H1 (cell line): ENCODE measurements around the gene SLC32A1. TPM values are rescaled to one million over a fixed set of nuclear protein-coding genes. Genes with fewer than 3 reads are reported as not detected.

ENCODE experiments used
- CTCF ChIA-PET: fragments of 300-600 bp; sonication (Branson Sonifier 250); formaldehyde crosslinking; loops from one replicate; lab custom pipeline; 2021; ENCODE audit not compliant: partially characterized antibody; lab: Charles Lee
- POLR2A ChIA-PET: fragments of 300-600 bp; sonication (Branson Sonifier 250); formaldehyde crosslinking; loops from one replicate; lab custom pipeline; 2021; ENCODE audit warnings: inconsistent platforms; ENCODE audit not compliant: partially characterized antibody; lab: Charles Lee
- DNase-seq, 2 experiments: peaks; one replicate each; pipeline versions ENCODE4 v3.0.0 to v3.0.0-alpha.2; 2010 to 2022; ENCODE audit warnings: low spot score in 2 of 2, low read depth in 1 of 2, mixed read lengths in 1 of 2
- FAIRE-seq: peaks from 2 replicates; lab custom pipeline; 2011; peaks lifted over from hg19 to GRCh38; lab: Jason Lieb, UNC
- H2AFZ ChIP-seq: 2 replicates; pipeline ENCODE4 v1.8.1; 2012; ENCODE audit warnings: low read length, inconsistent platforms
- H2AK5ac ChIP-seq: 2 replicates; pipeline ENCODE4 v1.6.1; 2013; ENCODE audit warnings: low read depth, low read length
- H2BK120ac ChIP-seq: replicated peaks from 2 replicates; pipeline ENCODE3; 2013; ENCODE audit warnings: low read depth, low read length, inconsistent platforms
- H2BK12ac ChIP-seq: 2 replicates; pipeline ENCODE4 v1.6.1; 2013; ENCODE audit warnings: low read depth, low read length
- H2BK15ac ChIP-seq: 2 replicates; pipeline ENCODE4 v1.6.1; 2013; ENCODE audit warnings: low read length
- H2BK20ac ChIP-seq: 2 replicates; pipeline ENCODE4 v1.6.1; 2013; ENCODE audit warnings: low read length
- H2BK5ac ChIP-seq: 2 replicates; pipeline ENCODE4 v1.6.1; 2013; ENCODE audit warnings: low read depth, low read length
- H3K14ac ChIP-seq: 2 replicates; pipeline ENCODE4 v1.6.1; 2013; ENCODE audit warnings: inconsistent platforms; ENCODE audit not compliant: insufficient read length
- H3K18ac ChIP-seq: 2 replicates; pipeline ENCODE4 v1.6.1; 2013; ENCODE audit warnings: low read length; ENCODE audit errors: extremely low read depth
- H3K23ac ChIP-seq: 2 replicates; pipeline ENCODE4 v1.6.1; 2013; ENCODE audit warnings: inconsistent platforms; ENCODE audit not compliant: insufficient read length
- H3K23me2 ChIP-seq: 2 replicates; pipeline ENCODE4 v1.6.1; 2013; ENCODE audit warnings: low read depth, low read length
- H3K27ac ChIP-seq: 2 replicates; pipeline ENCODE4 v1.6.1; 2011; ENCODE audit warnings: low read depth, low read length, inconsistent platforms
- H3K27me3 ChIP-seq, 4 experiments: replicated peaks in 1 of 4; 1 replicate in 1 of 4; 2 replicates in 3 of 4; pipeline versions ENCODE4 v1.6.1 to v1.8.1; 2011 to 2013; ENCODE audit warnings: low read length in 3 of 4, mild to moderate bottlenecking in 3 of 4, inconsistent platforms in 2 of 4, mixed read lengths in 2 of 4, moderate library complexity in 1 of 4; ENCODE audit not compliant: control insufficient read depth in 3 of 4, insufficient read depth in 3 of 4; ENCODE audit errors: extremely low read depth in 1 of 4
- H3K36me3 ChIP-seq, 4 experiments: 2 replicates each; pipeline versions ENCODE4 v1.6.1 to v1.8.1; 2011 to 2013; ENCODE audit warnings: mild to moderate bottlenecking in 4 of 4, low read length in 3 of 4, moderate library complexity in 2 of 4, control low read depth in 1 of 4, inconsistent platforms in 1 of 4; ENCODE audit not compliant: insufficient read depth in 4 of 4, control insufficient read depth in 2 of 4
- H3K4ac ChIP-seq: replicated peaks from 2 replicates; pipeline ENCODE3; 2013; ENCODE audit warnings: low read length, low read depth, mixed read lengths, inconsistent platforms; ENCODE audit not compliant: insufficient read length
- H3K4me1 ChIP-seq, 4 experiments: replicated peaks in 1 of 4; 1 replicate in 1 of 4; 2 replicates in 3 of 4; pipeline versions ENCODE4 v1.6.1 to v1.8.1; 2011 to 2013; ENCODE audit warnings: low read length in 3 of 4, inconsistent platforms in 2 of 4, mixed read lengths in 1 of 4; ENCODE audit not compliant: insufficient read depth in 4 of 4, control insufficient read depth in 3 of 4
- H3K4me2 ChIP-seq, 2 experiments: 2 replicates each; pipeline versions ENCODE4 v1.6.1 to v1.8.1; 2011 to 2013; ENCODE audit warnings: low read depth in 2 of 2, low read length in 2 of 2, control low read depth in 1 of 2, inconsistent platforms in 1 of 2, mild to moderate bottlenecking in 1 of 2; ENCODE audit not compliant: insufficient read depth in 1 of 2
- H3K4me3 ChIP-seq, 4 experiments: fragments of 200-600, 300-600 bp in 1 of 4; sonication (generic), shearing (Covaris generic), sonication (Bioruptor Twin) in 1 of 4; 2 replicates each; pipeline versions ENCODE4 v1.5.1 to v1.8.1; 2011 to 2016; ENCODE audit warnings: low read length in 4 of 4, low read depth in 3 of 4, control low read depth in 2 of 4, inconsistent platforms in 2 of 4, mild to moderate bottlenecking in 2 of 4, mixed read lengths in 1 of 4, moderate library complexity in 1 of 4; ENCODE audit not compliant: insufficient read depth in 2 of 4; ENCODE audit errors: extremely low read depth in 1 of 4
- H3K56ac ChIP-seq: replicated peaks from 2 replicates; pipeline ENCODE3; 2013; ENCODE audit warnings: low read depth, mild to moderate bottlenecking, mixed read lengths, low read length, inconsistent platforms; ENCODE audit not compliant: insufficient read length
- H3K79me1 ChIP-seq: 2 replicates; pipeline ENCODE4 v1.6.1; 2013; ENCODE audit warnings: low read depth, low read length, control low read depth
- H3K79me2 ChIP-seq, 2 experiments: 2 replicates each; pipeline versions ENCODE4 v1.6.1 to v1.8.1; 2012 to 2013; ENCODE audit warnings: low read length in 2 of 2, mild to moderate bottlenecking in 2 of 2, inconsistent platforms in 1 of 2; ENCODE audit not compliant: insufficient read depth in 2 of 2, control insufficient read depth in 1 of 2
- H3K9ac ChIP-seq, 4 experiments: replicated peaks in 1 of 4; 1 replicate in 1 of 4; 2 replicates in 3 of 4; pipeline versions ENCODE4 v1.6.1 to v1.8.1; 2011 to 2013; ENCODE audit warnings: low read depth in 3 of 4, low read length in 3 of 4, control low read depth in 2 of 4, mild to moderate bottlenecking in 2 of 4, moderate library complexity in 2 of 4, inconsistent platforms in 1 of 4; ENCODE audit errors: extremely low read depth in 1 of 4
- H3K9me3 ChIP-seq, 2 experiments: 2 replicates each; pipeline versions ENCODE4 v1.6.1 to v1.8.1; 2012 to 2013; ENCODE audit warnings: mild to moderate bottlenecking in 2 of 2, moderate library complexity in 2 of 2, control low read depth in 1 of 2, inconsistent platforms in 1 of 2, low read depth in 1 of 2, low read length in 1 of 2, mixed read lengths in 1 of 2; ENCODE audit not compliant: insufficient read depth in 2 of 2
- H4K20me1 ChIP-seq, 2 experiments: replicated peaks in 1 of 2; 2 replicates each; pipeline versions ENCODE3 to v1.8.1; 2011 to 2013; ENCODE audit warnings: inconsistent platforms in 2 of 2, low read length in 2 of 2, mild to moderate bottlenecking in 1 of 2; ENCODE audit not compliant: insufficient read depth in 2 of 2, control insufficient read depth in 1 of 2
- H4K5ac ChIP-seq: 2 replicates; pipeline ENCODE4 v1.6.1; 2013; ENCODE audit warnings: low read length, low read depth, mixed read lengths, inconsistent platforms; ENCODE audit not compliant: insufficient read length
- H4K8ac ChIP-seq: 2 replicates; pipeline ENCODE4 v1.8.0; 2013; ENCODE audit warnings: mild to moderate bottlenecking, moderate library complexity, low read length, inconsistent platforms; ENCODE audit not compliant: insufficient read depth; ENCODE audit errors: extremely low read depth
- H4K91ac ChIP-seq: replicated peaks from 2 replicates; pipeline ENCODE3; 2013; ENCODE audit warnings: low read length, mixed read lengths, inconsistent platforms; ENCODE audit not compliant: insufficient read length
- EGR1 ChIP-seq: IDR thresholded peaks from 2 replicates; pipeline ENCODE4 v1.6.1; 2011; ENCODE audit warnings: low read depth, low read length, borderline replicate concordance
- GABPA ChIP-seq: IDR thresholded peaks from 2 replicates; pipeline ENCODE4 v1.6.1; 2011; ENCODE audit warnings: mild to moderate bottlenecking, low read length, moderate library complexity, borderline replicate concordance; ENCODE audit not compliant: insufficient read depth
- KDM5A ChIP-seq: fragments of 200-600 bp; IDR thresholded peaks from 2 replicates; pipeline ENCODE4 v1.7.1; 2012; ENCODE audit warnings: mild to moderate bottlenecking, low read length, inconsistent platforms, mixed read lengths
- RAD21 ChIP-seq, 2 experiments: IDR thresholded peaks in 1 of 2; conservative IDR thresholded peaks in 1 of 2; 2 replicates each; pipeline ENCODE4 v1.6.1; 2011; ENCODE audit warnings: low read depth in 2 of 2, low read length in 2 of 2, improper control_type of control experiment in 1 of 2, inconsistent platforms in 1 of 2, mild to moderate bottlenecking in 1 of 2, moderate library complexity in 1 of 2
- RBBP5 ChIP-seq: IDR thresholded peaks from 2 replicates; pipeline ENCODE4 v1.7.1; 2012; ENCODE audit warnings: low read depth, mild to moderate bottlenecking, inconsistent platforms, low read length, moderate library complexity, borderline replicate concordance
- RXRA ChIP-seq: IDR thresholded peaks from 2 replicates; pipeline ENCODE4 v1.6.1; 2011; ENCODE audit warnings: low read depth, mild to moderate bottlenecking, low read length, moderate library complexity; ENCODE audit not compliant: insufficient read depth
- SAP30 ChIP-seq: fragments of 300-600 bp; sonication (generic); IDR thresholded peaks from 2 replicates; pipeline ENCODE4 v1.7.1; 2012; ENCODE audit warnings: low read length, moderate library complexity, mild to moderate bottlenecking, inconsistent platforms; ENCODE audit not compliant: insufficient read depth, insufficient replicate concordance
- SIRT6 ChIP-seq: IDR thresholded peaks from one replicate; pipeline ENCODE4 v1.7.1; 2012; ENCODE audit warnings: low read length, inconsistent platforms
- WGBS, 2 experiments: shearing (Covaris generic) in 1 of 2; methylation state at CpG; one replicate each; pipeline versions ENCODE4 v1.1.6 to v1.1.7; 2013 to 2015; ENCODE audit warnings: low lambda C conversion rate in 2 of 2, mixed read lengths in 2 of 2, inconsistent platforms in 1 of 2, low coverage in 1 of 2, missing lambda C conversion rate in 1 of 2; ENCODE audit not compliant: insufficient replicate concordance in 2 of 2, insufficient coverage in 1 of 2, insufficient read length in 1 of 2; ENCODE audit errors: extremely low coverage in 1 of 2, missing lambda C conversion rate in 1 of 2; 5-methylcytosine and 5-hydroxymethylcytosine counted together
- polyA plus RNA-seq, 7 experiments: library from polyadenylated mRNA; depleted of rRNA in 3 of 7; stranded (reverse) in 5 of 7; unstranded in 2 of 7; fragments of >200 nt in 5 of 7; fragments of 200-250 nt in 2 of 7; gene quantifications; 1 replicate in 5 of 7; 2 replicates in 1 of 7; 4 replicates in 1 of 7; pipeline versions ENCODE4 v1.2.1 to v1.2.3, GENCODE V29; 2011 to 2013; ENCODE audit warnings: missing spikeins in 2 of 7, mixed read lengths in 2 of 7
- total RNA-seq: library from RNA; stranded (reverse); fragmentation: NEBNext Ultra II Directional; extraction: Animal tissue kit (Norgen Biotek cat#: 25700); gene quantifications from 2 replicates; pipeline ENCODE4 v1.2.1, GENCODE V29; 2021

The SLC32A1 gene
- total and polyA plus RNA-seq, 2 of the 8 experiments (the other 6 are each of a cell fraction or from before 2014, with no cell fraction given) = 0.09 to 0.15 TPM

DNA sequence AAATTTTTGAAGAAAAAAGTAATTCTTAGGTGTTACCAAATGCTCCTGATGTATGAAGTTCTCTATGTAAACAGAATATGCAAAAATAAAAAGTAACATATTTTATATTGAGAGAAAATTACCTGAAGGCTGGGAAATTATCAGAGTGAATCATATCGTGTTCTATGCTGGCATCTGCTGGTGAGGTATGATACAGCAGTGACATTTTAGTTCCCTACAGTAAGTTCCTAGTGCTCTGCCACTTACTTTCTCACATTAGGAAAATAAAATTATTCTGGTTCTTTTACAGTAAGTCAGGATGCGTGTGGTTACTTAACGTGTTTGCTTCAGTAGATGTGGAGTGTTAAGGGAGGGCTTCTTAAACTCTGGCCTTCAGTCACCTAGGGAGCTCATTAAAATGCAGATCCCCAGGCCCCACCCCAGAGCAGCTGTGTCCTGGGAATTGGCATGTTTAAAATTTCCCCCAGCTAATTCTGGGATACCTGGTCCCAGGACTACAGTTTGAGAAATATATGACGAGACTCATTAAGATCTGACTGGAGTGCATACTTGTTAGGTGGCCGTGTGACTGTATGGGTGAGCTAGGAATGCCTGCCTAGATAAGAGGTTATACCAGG is 27.2 kb downstream of the SLC32A1 start:
- no peak overlapping the region for H2BK120ac ChIP-seq
- ChIA-PET CTCF (interaction anchor here (0.6 to 11.6 kb wide), 34 partner anchors 8 to 1562 kb away, joined by 3 to 223 read pairs (median 6); partner anchors contain the start of genes PPP1R16B and SLC32A1), POLR2A (interaction anchor here (0.7 to 1.2 kb wide), 2 partner anchors 28 to 142 kb away, joined by 3 read pairs; no protein-coding TSS in a partner anchor)
- no peak overlapping the region for H3K23ac ChIP-seq
- no peaks in the 10 kb centered on the region; the same call in 1 of the 2 replicates for H3K79me1 ChIP-seq
- H2BK15ac ChIP-seq = no peak overlapping the region
- H3K27ac ChIP-seq = no peak overlapping the region
- peaks cover 4 to 15% of the 10 kb centered on the region in 2 experiments; a peak in 3 of 4 replicates for H3K79me2 ChIP-seq
- no peak overlapping the region for H2AFZ ChIP-seq
- H4K91ac ChIP-seq = no peak overlapping the region
- H4K8ac ChIP-seq = no peak overlapping the region
- peaks cover 2 to 12% (median 11%) of the 10 kb centered on the region in 4 experiments for H3K27me3 ChIP-seq
- no peak overlapping the region for H4K5ac ChIP-seq
- H2BK5ac ChIP-seq = no peak overlapping the region
- H4K20me1 ChIP-seq = peaks cover 0 to 12% of the 10 kb centered on the region in 2 experiments
- no peak overlapping the region for H3K4ac ChIP-seq
- H3K4me3 ChIP-seq = no peak overlapping the region
- H3K56ac ChIP-seq = no peak overlapping the region
- FAIRE-seq = no peak
- no peak for DNase-seq
- H2BK20ac ChIP-seq = no peak overlapping the region
- H3K23me2 ChIP-seq = peaks cover 6% of the 10 kb centered on the region
- no peak overlapping the region for H3K4me2 ChIP-seq
- no peak overlapping the region for H3K9ac ChIP-seq
- H2BK12ac ChIP-seq = no peak overlapping the region
- no peak overlapping the region for H2AK5ac ChIP-seq
- H3K4me1 ChIP-seq = peaks cover 3 to 7% (median 6%) of the 10 kb centered on the region in 4 experiments; a peak in 4 of 7 replicates
- no peak overlapping the region for H3K14ac ChIP-seq
- no peak overlapping the region for H3K18ac ChIP-seq
- WGBS, 2 experiments = 67% methylated on average over 5 of the region's 5 CpGs; no CpG with 5 or more reads in 1 of the 2 experiments
- peaks cover 9 to 19% (median 17%) of the 10 kb centered on the region in 4 experiments for H3K36me3 ChIP-seq
- no peaks in the 10 kb centered on the region for H3K9me3 ChIP-seq
- TF ChIP-seq EGR1 (no peak), RBBP5 (no peak), RXRA (no peak), SIRT6 (no peak), RAD21 (IDR thresholded peaks at IDR 0.05 in 1 of 2, conservative IDR thresholded peaks at IDR 0.05 in 1 of 2; ENCODE audit: low read depth in 2 of 2, low read length in 2 of 2) (peak; percentile 83), SAP30 (no peak), KDM5A (no peak), GABPA (no peak)
